Stimulated activated CD8-positive, alpha-beta memory T cell treated with anti-CD3 and anti-CD28 coated beads, Interleukin-12 subunit alpha, Interleukin-12 subunit beta, amount 100 ng/mL, for 24 hours (primary cell): ENCODE measurements around the gene RASGEF1C.

ENCODE experiments used
- DNase-seq: peaks from one replicate; pipeline ENCODE4 v3.0.0-alpha.2; 2020; ENCODE audit errors: extremely low read depth

Gene RASGEF1C

DNA sequence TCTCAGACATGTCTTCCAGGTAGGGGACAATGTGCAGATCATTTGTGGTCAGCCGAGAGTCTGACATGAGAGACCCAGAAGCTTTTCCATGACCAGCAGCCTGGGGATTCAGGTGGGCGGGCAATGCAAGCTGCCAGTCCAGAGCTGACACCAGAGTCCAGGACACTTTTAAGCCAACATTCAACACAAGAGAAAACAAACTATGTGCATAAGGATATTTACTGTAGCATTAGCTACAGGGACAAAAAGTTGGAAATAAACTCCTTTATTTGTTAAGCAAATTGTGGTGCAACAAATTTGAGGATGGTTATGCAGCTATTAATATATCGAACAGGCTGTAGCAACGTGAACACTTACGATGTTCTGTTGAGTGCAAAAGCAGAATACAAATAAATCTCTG, 127.5 kb downstream of the RASGEF1C start:
- no peak for DNase-seq

DNA sequence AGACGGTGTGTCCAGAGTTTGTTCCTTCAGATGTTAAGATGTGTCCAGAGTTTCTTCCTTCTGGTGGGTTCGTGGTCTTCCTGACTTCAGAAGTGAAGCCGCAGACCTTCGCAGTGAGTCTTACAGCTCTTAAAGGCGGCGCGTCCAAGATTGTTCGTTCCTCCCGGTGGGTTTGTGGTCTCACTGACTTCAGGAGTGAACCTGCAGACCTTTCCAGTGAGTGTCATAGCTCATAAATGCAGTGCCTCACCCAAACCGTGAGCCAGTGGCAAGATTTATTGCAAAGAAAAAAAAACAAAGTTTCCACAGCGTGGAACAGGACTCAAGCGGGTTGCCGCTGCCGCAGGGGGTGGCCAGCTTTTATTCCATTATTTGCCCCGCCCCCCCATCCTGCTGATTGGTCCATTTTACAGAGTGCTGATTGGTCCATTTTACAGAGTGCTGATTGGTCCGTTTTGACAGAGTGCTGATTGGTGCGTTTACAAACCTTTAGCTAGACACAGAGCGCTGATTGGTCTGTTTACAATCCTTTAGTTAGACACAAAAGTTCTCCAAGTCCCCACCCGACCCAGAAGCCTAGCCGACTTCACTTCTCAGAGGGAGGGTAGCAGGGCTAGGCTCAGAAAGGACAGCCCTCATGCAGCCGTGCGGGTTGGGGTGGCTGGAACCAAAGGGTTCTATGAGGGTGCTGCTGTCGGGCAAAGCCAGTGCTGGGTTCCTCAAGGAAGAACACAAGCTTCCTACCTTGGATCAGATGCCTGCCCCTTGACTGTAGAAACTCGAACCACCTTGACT, 128.3 kb downstream of the RASGEF1C start:
- DNase-seq, result no peak

GRCh38 chr5:180079702-180080466, 129.1 kb downstream of the RASGEF1C start:
- DNase-seq, result no peak

DNA sequence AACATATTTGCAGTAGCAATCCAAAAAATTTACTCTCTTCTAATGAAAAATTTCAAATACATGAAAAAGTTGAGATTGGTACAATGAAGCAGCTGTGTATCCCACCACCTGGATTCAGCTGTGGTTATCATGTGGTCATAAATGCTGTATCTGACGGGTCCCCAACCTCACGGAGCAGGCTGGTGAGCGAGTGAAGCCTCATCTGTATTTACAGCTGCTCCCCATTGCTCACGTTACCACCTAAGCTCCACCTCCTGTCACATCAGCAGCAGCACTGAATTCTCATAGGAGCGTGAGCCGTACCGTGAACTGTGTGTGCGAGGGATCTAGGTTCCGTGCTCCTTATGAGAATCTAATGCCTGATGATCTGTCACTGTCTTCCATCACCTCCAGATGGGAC, 130.7 kb downstream of the RASGEF1C start:
- DNase-seq, result no peak

DNA sequence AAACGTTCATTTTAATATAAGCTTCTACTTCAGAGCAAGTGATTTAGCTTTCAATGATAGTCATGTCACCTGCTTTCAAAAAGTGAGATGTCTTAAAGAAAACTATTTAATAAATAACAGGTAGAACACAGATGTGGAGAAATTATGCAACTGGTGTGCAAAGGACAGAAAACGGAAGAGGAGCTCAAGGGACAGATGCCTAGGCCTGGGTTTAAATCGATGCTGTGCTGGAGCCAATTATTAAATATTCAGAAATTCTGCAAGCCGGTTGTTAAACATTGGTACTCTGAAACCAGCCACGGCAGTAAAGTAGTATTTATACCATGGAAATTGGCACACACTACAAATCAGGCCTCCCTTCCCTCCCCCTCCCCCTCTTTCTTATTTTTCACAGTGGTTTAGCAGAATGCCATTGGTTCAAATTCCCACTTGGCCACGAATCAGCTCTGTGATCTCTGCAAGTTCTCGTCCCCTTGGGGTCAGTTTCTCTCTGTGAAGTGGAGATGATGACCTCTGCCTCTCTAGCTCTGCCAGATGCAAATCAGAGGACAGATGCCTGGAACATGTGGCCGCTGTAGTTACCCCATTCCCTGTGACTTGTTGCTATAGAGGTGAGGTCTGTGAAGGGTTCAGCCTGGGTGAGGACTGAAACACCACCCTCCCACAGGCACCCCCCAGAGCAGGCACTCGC, 131.3 kb downstream of the RASGEF1C start:
- no peak for DNase-seq

- no peak for DNase-seq
These were observed 133.3 kb downstream of the RASGEF1C start for GRCh38 chr5:180075703-180076102.

GRCh38 chr5:180074462-180074861, 134.5 kb downstream of the RASGEF1C start:
- no peak for DNase-seq

DNA sequence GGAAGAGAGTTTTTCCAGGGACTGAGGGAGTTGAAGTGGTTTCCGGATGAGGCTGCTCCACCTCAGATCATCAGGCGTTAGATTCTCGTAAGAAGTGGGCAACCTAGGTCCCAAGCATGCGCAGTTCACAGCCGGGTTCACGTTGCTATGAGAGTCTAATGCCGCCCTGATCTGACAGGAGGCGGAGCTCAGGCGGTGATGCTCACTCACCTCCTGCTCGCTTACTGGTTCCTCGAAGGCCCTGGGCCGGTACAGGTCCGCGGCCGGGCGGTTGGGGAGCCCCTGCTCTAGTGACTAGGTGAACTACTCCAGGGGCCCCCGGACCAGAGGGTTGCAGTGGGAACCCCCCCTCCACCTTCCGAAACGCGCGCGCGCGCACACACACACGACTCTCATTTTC, 136.5 kb downstream of the RASGEF1C start:
- no peak for DNase-seq

GRCh38 chr5:180072256-180072548, 136.8 kb downstream of the RASGEF1C start:
- no peak for DNase-seq

DNA sequence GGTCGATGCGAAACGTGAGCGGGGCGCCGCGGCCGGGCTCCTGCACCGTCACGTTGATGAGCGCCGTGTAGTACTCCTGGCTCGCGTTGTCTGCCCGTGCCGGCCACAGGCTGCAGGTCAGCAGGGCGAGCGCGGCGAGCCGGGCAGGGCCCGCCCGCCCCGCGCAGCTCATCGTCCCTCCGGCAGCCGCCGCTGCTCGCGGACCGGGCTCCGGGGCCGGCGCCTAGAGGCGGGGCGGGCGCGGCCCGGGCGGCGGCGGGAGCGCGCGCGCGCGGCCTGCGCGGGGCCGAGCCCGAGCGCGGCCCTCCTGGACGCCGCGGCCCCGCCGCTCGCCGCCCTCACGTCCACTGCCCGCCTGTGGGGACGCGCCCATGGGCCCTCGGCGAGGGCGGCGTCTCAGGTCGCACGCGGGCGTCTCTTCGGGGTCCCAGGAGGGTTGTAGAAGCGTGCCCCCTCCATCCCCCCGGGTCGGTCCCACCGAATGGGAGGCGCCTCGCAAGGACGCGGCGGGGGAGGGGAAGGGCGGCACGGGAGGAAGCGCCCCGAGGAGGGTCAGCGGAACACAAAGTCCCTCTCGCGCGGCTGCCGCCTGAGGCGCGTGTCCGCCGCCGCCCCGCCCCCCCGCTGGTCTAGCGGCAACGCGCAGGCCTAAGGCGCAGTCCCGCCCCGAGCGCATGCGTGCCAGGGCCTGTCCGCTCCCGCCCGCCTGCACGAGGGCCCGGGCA, 137.3 kb downstream of the RASGEF1C start, which contains the start of gene RNF130:
RNF130 (minus strand) TSS at position 229 of the 725 bp plus-strand sequence; CDS start at position 172, 57 bp downstream.
- peak; percentile 66 for DNase-seq

- no peak for DNase-seq
These were observed 138.1 kb downstream of the RASGEF1C start for GRCh38 chr5:180070756-180071530.

DNA sequence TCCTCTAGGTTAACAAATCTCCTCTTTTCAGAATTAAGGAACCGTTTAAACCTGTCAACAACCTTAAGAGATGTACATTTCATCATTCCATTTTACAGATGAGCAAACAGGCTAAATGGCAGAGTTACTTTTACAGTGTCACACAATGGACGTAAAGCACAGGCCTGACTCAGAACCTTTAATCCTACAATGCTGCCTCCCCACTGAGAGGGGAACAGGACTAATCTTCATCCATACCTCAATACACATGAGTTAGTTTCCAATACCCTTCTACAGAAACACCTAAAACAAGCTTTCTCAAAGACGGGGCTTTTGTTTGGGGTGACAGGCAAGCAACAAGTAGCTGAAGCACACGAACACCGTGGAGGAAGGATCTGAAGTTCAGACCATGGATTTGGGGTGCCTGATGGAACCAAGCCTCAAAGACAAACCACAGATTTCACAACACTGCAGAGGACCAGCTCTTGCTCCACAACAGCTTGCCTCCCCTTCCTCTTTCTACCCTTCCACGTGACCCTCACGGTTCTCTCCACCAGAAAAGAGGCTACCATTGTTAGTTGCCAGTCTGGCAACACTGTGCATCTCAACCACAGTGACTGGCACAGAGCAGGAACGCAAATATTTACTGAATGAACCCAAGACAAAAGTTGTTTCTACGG, 139.3 kb downstream of the RASGEF1C start:
- no peak for DNase-seq

GRCh38 chr5:180068519-180069090, 140.4 kb downstream of the RASGEF1C start:
- no peak for DNase-seq

DNA sequence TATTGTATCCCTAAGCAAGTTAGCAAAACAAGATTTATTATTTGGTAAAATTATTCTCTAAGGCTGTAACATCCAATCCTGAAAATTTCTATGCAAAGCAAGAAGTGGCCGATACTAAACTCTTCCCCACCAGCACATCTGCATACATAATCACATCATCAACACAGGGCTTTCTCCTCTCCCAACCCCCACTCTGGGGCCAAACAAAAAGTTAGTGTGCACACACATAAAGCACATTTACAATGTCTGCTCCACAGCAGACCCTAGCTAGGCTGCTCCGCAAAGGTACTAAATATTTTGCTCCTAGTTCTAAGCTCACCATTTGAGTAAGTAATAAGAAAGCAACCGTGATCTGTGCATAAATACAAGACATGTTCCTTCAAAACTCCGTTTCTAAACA, 141.0 kb downstream of the RASGEF1C start:
- DNase-seq, result no peak

DNA sequence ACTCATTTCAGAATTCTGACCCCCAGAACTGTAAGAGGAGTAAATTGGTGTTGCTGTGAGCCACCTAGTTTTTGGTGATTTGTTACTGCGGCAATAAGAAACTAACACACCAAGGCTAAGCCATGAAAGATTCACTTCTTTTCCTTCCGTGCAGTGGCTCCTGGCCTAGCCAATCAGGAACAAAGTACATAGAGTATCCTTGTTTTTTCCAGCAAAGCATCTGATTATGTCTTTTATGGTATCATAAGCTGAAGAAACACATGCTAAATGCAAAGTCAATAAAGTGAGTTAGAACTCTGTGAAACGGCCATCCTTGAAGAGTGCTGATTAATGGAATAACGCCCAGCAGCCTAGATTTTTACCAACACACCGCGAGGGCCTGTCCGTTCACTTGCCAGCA, 148.8 kb downstream of the RASGEF1C start:
- no peak for DNase-seq

DNA sequence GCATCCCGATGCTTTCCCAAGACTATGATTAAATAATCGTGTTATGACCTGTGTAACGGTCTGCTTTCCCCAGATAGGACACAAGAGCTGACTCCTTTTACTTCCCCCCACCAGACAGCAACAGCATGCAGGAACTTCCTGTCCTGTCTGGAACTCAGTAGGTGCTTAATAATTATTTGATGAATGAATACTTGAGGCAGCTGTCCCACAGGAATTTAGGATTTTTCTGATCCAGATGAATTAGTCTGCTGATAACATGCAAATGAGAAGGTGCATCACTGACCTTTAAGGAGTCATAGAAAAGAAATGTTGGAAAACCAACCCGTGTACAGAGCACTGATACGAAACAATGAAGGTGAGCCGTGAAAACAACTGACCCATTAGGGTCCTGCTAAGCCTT, 149.7 kb downstream of the RASGEF1C start:
- DNase-seq, result no peak

- no peak for DNase-seq
These were observed 152.9 kb downstream of the RASGEF1C start for GRCh38 chr5:180056153-180056552.

DNA sequence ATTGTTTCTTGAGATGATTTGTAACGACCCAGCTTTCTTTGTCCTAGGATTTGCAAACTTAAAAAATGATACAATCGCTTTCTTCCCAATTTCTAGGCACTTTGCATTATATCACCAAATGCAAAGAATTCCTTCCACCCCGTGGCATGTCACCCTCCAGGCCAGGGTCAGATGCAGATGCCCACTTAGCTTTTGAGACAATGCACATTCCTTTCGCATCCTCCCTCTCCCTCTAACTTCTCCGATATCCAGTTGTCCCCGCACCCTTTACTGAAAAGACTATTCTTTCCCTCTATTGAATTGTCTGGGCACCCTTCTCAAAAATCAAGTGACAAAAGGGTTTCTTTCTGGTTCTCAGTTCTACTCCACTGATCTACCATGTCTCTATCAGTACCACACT, 154.8 kb downstream of the RASGEF1C start:
- no peak for DNase-seq

DNA sequence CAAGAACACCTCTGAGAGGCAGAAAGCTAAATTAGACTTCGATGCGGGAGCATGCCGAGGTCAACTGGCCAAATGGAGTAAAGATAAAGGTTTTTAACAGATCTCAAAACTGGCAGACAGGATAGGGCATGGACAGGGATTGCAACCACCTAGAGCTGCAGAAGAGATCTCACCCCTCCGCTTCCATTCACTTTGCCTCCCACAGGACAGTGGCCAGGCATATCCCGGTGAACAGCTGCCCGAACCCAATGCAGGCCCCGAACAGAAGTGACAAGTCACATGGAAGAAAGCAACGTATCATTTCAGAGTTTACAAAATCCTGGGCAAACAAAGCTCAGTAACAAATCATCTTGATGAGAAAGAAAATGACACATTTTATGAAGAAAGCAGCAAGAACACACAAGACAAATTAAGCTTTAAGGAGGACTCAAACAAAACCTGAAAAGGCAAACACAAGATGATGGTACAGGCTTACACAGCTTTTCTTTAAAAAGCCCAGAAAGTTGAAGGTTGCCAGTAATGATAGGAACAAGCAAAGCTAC, 155.9 kb downstream of the RASGEF1C start:
- no peak for DNase-seq

GRCh38 chr5:180052211-180052818, 156.7 kb downstream of the RASGEF1C start:
- no peak for DNase-seq
